Measurements from ENCODE around the gene PDE8A.
"Not testable (repeated sequence)": the region's sequence is repeated elsewhere in the genome, so short reads cannot be mapped to it uniquely, and the experiment has no call there.

The PDE8A gene

DNA sequence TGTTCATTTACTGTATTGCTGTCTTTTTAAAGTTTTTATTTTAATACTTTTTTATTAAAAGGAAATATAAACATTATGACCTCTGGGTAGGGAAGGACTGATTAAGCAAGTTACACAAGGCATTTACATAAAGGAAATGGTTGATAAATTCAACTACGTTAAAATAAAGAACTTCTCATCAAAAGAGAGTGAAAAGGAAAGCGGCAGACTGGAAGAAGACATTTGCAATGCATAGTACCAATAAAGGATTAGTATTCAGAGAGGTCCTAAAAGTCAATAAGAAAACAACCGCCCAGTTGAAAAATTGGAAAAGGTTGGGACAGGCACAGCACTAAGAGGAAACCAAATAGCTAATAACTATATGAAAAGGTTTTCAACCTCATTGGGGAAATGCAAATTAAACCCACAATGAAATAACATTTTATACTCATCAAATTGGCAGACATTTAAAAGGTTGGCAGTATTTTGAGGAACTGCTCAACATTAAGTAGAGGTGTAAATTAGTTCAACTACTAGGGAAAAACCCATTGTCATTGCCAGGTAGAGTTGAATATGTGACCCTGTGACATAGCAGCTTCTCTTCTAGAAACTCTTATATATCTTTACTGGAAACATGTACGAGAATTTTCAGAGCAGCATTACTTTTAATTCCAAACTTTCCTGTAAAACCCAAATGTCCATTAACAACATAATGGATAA is 9.5 kb downstream of the PDE8A start:
- DNase-seq, result no peak

DNA sequence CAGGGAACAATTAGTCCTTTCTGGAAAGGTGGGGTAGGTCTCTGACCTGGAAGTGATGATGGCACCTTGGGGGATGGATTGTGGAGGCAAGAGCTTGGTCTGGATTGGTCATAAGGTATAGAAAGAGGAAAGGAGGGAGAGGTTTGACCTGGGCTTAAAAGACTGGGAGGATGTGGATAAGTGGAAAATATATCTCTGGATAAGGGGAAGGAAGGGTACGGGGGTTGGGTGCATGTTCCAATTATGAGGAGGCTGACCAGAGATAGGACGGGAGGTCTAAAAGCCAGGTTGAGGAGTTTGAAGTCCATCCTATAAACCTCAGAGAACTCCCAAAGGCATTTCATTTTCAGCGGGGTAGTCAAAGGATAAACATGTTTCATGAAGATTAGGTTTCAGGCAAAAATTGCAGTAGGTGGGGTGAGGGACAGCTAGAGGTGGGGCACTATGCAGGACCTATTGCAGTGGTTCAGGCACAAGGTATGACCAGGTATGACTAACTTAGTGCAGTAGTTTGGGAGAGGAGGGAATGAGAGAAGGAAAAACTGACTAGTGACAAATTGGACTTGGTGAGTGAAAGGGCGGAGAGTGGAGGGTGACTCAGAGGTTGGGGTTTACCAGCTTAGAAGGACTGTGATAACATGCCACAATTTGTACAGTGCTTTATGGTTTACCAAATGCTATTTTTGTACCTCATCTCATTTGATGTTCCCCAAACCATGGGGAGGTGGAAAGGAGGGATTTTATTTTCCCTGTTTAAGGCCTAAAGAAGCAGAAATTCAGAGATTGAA is 10.7 kb downstream of the PDE8A start:
- peak; percentile 52 for DNase-seq

DNA sequence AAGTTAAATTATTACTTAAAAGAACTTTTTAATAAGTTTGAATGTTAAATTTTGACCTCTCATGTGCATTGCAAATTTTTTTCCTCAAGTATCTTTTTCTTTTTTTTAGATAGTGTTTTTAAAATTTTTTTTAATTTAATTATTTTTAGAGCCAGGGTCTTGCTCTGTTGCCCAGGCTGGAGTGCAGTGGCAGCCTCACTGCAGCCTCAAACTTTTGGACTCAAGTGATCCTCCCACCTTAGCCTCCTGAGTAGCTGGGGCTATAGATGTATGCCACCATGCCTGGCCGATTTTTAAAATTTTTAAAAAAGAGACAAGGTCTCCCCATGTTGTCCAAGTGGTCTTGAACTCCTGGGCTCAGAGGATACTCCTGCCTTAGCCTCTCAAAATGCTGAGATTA is 14.4 kb downstream of the PDE8A start:
- no peak for DNase-seq

- DNase-seq, result not testable (repeated sequence)
These were observed 15.1 kb downstream of the PDE8A start for GRCh38 chr15:84996714-84997113.

GRCh38 chr15:84997214-84997613 is 15.6 kb downstream of the PDE8A start:
- not testable (repeated sequence) for DNase-seq

- no peak for DNase-seq
These were observed 18.7 kb downstream of the PDE8A start for GRCh38 chr15:85000189-85000864.

GRCh38 chr15:85000937-85001336 is 19.3 kb downstream of the PDE8A start:
- DNase-seq, result no peak

DNA sequence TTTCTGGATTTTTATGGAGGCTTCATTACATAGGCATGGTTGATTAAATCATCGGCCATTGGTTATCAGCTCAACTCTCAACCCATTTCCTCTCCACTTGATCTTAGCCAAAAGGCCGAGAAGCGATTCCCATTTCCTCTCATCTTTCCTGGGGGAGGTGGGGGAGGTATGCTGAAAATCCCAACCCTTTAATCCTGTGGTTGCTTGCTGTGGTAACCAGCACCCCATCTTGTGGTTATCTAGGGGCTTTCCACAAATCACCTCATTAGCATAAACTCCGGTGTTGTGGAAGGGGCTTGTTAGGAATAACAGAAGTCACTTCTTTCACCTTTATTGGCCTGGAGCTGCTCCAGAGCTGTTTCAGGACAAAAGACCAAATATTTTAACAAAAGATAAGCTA is 20.9 kb downstream of the PDE8A start:
- no peak for DNase-seq

DNA sequence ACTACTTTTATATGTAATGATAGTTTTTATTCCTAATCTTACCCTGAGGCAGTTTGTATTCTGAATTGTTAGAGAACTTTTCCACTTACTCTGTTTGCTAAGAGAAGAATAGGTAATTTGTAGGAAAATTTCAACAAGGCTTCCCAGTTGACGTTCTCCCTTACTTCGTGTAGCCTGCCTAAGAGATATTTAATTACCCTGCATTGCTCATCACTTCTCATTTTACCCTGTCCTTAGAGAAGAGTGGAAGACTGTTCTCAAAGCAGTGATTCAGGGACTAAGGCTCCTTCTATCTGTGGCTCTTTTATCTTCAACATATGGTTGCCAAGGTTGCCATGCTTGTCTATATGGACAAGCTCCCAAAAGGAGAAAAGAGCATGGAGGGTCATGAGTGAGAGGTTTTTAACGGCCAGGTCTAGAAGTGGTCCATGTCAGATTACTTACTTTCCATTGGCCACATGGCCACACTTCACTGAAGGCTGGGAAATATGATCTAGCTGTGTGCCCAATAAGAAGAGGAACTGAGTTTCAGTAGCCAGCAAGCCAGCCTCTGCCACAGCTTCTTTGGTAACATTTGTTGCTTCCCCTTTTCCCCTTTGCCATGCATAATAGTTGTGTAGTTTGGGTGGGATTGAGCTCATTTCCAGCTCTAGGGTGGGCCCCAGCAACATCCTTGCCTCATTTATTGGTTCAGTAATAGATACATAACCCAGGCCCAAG is 22.1 kb downstream of the PDE8A start:
- DNase-seq, result no peak

DNA sequence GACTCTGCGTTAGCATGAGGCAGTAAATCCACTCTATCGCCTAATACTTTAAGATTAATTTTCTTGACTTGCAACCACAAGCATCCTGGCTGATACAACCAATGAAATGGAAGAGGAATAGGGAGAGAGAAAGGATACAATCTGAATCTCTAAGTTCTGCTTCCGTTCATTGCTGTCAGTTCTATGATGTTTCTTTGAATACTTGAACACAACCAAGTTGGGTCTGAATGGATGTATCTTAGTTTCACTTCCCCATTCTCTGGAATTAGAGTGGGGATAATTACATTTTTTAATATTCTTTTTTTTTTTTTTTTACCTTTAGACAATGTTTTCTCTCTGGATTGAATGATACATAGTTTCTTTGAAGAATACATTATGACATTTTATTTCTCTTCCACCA is 22.9 kb downstream of the PDE8A start:
- no peak for DNase-seq

- no peak for DNase-seq
These were observed 23.7 kb downstream of the PDE8A start for GRCh38 chr15:85005319-85005718.

GRCh38 chr15:85005746-85006145 is 24.1 kb downstream of the PDE8A start:
- no peak for DNase-seq

DNA sequence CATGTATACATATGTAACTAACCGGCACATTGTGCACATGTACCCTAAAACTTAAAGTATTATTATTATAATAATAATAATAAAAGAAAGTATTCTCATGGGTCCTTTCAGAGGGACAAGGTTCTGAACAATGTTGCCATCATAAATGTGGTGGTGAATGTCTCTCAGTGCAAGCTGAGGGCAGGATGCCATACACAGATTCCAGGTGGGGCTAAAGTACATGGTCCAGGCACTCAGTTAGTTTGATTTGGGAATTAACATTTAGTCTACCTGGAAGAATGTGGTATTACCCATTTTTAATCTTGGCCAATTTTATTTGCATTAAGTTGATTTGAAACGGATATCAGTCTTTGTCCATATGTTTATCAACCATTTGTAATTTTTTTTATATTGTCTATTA is 24.5 kb downstream of the PDE8A start:
- no peak for DNase-seq

GRCh38 chr15:85006655-85007054 is 25.0 kb downstream of the PDE8A start:
- DNase-seq, result no peak

DNA sequence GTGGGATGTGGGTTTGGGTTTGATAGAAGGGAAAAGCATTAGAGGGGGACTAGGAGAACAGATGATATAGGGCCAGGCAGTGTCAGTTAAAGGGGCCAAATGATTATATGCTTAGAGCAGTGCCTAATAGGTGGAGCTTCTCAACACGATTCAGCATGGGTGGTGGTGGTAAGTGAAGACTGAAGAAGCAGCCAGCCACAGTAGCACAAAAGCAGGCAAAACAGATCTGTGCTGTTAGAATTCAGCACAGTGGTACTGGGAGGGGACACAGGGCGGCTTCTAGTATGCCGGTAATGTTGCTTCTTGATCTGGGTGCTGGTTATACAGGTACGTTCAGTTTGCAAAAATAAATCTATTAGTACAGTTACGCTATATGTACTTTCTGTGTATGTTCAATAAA is 25.5 kb downstream of the PDE8A start:
- DNase-seq, result no peak

DNA sequence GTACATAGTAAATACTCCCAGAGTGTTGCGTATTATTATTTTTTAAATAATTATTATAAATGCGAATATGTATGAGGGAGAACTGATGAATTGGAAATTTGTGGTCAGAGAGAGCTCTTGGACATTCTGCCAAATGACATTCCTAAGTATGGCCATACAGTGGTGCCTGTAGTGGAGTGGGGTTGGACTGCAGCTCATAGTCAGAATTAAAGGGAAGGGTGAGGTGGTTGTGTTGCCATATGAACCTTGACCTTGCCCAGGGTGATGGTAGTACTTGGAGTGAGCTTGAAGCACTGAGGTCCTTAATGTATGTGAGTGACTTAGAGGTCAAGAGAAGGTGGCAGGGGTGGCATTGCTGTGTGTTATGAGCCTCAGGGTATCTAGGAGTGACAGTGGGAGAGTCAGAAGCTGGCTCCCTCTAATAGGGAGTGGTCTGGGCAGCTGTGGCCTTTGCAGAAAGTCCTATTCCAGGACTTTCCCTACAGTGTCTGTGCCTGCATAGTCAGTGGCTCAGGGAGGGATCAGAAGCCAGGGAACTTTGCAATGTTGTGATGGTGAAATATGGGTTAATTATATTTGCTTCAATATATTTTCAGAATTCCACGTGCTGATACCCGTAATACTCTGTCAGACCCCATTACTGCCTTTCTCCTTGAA is 26.2 kb downstream of the PDE8A start:
- no peak for DNase-seq

DNA sequence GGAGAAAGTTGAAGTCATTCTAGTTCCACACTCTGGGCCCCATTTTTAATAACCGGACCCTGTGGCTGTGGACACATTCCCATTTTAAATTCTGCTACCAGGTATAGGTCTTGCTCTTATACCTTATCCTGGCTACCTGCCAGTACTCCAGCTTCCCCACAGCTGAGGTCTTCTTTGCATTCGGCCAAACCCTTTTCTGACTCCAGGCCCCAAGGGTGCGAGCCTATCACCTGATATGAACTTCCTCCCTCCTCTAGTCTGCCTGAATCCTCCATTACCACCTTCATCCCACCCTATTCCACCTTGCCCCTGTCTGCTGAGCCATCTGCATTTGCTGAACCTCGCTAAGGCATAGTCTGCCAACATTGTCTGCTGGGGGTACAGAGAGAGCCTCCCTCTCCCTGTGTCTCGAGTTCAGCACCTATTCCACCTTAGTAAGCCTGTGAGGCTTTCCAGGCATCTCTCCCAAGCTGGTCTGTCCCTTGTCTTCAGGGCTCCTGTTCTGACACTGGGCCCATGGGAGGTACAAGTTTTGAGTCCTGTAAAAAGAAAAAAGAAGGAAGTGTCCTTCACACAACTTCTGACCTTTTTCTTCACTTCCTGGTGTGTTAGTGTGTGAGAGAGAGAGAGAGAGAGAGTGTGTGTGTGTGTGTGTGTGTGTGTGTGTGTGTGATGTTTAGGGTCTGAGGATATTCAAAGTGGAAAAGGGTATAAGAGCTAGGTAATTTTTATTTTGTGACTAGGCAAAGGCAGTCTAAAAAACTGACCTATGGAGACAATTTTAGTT is 27.0 kb downstream of the PDE8A start:
- DNase-seq, result no peak

- DNase-seq, result no peak
These were observed 27.8 kb downstream of the PDE8A start for GRCh38 chr15:85009435-85009834.

DNA sequence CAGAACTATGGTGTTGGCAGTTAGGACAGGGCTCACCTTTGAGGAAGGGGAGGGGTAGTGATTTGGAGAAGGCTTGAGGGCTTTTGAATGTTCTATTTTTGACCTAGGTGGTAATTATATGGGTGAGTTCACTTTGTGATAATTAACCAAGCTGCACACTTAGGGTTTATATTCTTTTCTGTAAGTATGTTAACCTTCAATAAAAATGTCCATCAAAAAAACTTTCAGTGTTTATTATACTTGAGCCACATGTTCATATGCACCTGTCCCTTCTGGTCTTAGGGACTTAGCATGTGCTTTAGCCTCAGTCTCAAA is 28.4 kb downstream of the PDE8A start:
- DNase-seq, result no peak

- no peak for DNase-seq
These were observed 28.9 kb downstream of the PDE8A start for GRCh38 chr15:85010386-85011159.

GRCh38 chr15:85011160-85011571 is 29.5 kb downstream of the PDE8A start:
- no peak for DNase-seq
